Gastrocnemius medialis (tissue), 4 donors: ENCODE measurements around the gene USP34.

Source experiments
- CTCF ChIP-seq, 5 experiments: fragments of 450-650 bp in 3 of 5; fragments of 200-600 bp in 2 of 5; sonication (generic) in 2 of 5; IDR thresholded peaks in 4 of 5; conservative IDR thresholded peaks in 1 of 5; 1 replicate in 4 of 5; 2 replicates in 1 of 5; pipeline ENCODE4 v1.5.1; 2016 to 2019; ENCODE audit warnings: antibody characterized with exemption in 5 of 5, mild to moderate bottlenecking in 3 of 5, moderate library complexity in 3 of 5
- POLR2A ChIP-seq, 2 donors: fragments of 450-650 bp; IDR thresholded peaks; one replicate each; pipeline ENCODE4 v1.6.1; 2017; ENCODE audit warnings: antibody characterized with exemption in 2 of 2, mild to moderate bottlenecking in 2 of 2, moderate library complexity in 2 of 2

DNA sequence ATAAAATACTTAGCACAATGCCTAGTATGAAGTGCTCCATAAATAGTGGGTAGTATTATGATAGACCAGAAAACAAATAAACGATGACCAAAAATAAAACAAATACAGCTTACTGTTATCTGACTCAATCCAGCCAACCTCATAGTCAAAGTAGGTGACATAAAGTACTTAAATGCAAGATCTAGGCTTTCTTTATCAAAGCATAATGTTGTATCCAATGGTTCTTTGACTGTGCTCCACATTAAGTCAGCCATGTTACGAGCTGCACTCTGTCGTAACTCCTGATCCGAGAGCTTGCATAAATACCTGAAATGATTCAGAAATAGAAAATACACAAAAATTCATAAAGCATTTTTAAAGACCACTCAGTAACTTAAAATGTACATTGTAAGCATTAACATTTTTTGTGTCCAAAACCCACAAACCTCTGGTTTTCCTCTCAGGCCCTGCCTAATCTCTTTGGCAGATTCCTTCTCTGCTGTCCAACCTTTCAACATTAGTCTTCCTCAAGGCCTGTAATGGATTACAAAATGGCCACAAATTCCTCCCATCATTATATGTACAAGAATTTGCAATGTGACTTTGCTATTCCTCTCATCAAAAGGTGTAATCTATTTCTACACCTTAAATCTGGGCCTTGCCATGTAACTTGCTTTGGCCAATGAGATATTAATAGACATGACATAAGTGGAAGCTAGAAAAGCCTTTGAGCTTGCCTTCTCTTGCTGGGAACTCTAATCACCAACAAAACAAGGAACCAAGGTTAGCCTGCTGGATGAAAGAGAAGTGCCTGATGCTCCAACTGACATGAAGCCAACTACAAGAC is 90.6 kb downstream of the USP34 start:
- TF ChIP-seq CTCF (IDR thresholded peaks at IDR 0.05 in 4 of 5, conservative IDR thresholded peaks at IDR 0.05 in 1 of 5) (no peak), POLR2A (IDR thresholded peaks at IDR 0.05) (no peak)
